ENCODE measurements around the gene CKB. TPM values are rescaled to one million over a fixed set of nuclear protein-coding genes. Genes with fewer than 3 reads are reported as not detected.

CKB gene
- total RNA-seq, 1 experiment from 2014 or later: 217 TPM

DNA sequence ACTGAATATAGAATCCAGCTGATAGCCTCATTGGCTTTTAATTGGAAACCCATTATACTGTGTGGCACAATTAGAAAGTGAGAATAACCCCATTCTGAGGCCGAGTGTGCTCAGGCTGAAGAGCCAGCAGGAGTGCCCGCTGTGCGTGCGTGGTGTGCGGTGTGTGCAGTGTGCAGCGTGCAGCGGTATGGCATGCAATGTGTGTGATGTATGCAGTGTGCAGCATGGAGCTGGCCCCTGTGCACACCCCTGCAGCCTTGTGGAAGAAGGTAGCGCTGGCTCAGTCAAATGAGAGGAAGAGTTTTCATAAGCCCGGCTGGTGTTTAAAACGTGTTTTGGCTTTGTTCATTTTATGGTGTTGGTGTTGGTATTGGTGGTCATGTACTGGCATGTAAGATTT lies 22.9 kb downstream of the CKB start:
- no peak for DNase-seq (ENCODE audit: extremely low read depth, low read depth)

DNA sequence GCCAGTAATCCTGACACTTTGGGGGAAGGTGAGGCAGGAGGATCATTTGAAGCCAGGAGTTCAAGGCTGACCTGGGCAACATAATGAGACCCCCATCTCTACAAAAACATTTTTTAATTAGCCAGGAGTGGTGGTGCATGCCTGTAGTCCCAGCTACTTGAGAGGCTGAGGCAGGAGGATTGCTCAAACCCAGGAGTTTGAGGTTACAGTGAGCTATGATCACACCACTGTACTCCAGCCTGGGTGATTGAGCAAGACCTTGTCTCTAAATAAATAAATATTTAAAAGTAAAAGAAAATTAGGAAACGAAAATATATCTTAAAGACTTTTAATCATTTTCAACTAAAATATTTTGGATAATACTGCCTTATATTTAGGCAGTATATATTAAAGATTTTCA lies 25.9 kb downstream of the CKB start:
- DNase-seq (ENCODE audit: extremely low read depth, low read depth): no peak

- no peak for DNase-seq (ENCODE audit: extremely low read depth, low read depth)
Observed at GRCh38 chr14:103495854-103496253, 26.8 kb downstream of the CKB start.

GRCh38 chr14:103492156-103492925 lies 30.3 kb downstream of the CKB start:
- DNase-seq (ENCODE audit: extremely low read depth, low read depth): no peak

DNA sequence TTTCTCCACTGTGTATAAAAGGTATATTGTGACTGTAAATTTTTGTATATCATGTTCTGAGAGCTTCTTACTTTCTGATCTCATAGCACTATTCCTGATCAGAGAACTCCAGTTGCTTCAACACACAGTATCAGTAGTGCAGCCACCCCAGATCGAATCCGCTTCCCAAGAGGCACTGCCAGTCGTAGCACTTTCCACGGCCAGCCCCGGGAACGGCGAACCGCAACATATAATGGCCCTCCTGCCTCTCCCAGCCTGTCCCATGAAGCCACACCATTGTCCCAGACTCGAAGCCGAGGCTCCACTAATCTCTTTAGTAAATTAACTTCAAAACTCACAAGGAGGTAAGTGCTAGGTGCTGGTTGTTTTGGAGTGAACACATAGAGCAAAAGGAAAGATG lies 30.9 kb downstream of the CKB start:
- DNase-seq (ENCODE audit: extremely low read depth, low read depth): no peak

GRCh38 chr14:103489621-103490020 lies 33.0 kb downstream of the CKB start:
- DNase-seq (ENCODE audit: extremely low read depth, low read depth): no peak

- DNase-seq (ENCODE audit: extremely low read depth, low read depth): no peak
Observed at GRCh38 chr14:103488960-103489359, 33.7 kb downstream of the CKB start.

- DNase-seq (ENCODE audit: extremely low read depth, low read depth): no peak
Observed at GRCh38 chr14:103488071-103488470, 34.6 kb downstream of the CKB start.

- no peak for DNase-seq (ENCODE audit: extremely low read depth, low read depth)
Observed at GRCh38 chr14:103485504-103485903, 37.1 kb downstream of the CKB start.

DNA sequence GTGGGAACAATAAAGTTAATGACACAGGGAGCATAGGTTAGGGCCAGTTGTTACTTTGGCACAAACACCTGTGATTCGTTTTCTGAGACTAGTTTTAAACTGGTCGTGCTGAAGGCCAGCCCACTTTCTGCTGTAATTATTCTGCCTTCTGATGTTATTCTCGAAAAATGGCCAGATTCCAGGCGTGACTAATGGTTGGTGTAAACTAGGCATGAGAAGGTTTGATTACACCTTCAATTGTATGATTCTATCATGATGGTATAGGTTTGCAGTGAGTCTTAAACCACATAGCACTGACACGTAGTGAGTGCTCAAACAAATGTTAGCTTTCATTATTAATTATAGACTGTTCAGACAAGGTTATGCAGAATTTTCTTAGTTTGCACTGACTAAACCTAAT lies 39.0 kb downstream of the CKB start:
- no peak for DNase-seq (ENCODE audit: extremely low read depth, low read depth)

DNA sequence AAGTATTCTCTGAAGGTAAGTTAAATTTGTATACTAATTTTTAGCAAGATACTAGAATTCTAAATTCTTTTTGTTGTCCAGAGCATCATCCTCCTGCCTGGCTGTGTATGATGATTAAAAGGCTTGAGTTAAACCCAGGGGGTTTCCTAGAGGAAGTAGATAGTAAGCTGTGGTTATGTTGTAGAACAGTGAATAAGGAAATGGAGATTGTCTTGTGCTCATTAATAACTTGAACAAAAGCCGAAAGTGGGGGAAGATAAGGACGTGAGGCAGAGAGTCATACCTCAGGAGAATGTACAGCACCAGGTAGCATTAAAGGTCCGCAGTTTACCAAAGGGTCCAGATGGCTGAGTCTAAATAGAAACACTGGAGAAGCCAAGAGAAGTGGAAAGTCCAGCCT lies 42.0 kb downstream of the CKB start:
- DNase-seq (ENCODE audit: extremely low read depth, low read depth): no peak

GRCh38 chr14:103476631-103477030 lies 46.0 kb downstream of the CKB start:
- DNase-seq (ENCODE audit: extremely low read depth, low read depth): no peak

DNA sequence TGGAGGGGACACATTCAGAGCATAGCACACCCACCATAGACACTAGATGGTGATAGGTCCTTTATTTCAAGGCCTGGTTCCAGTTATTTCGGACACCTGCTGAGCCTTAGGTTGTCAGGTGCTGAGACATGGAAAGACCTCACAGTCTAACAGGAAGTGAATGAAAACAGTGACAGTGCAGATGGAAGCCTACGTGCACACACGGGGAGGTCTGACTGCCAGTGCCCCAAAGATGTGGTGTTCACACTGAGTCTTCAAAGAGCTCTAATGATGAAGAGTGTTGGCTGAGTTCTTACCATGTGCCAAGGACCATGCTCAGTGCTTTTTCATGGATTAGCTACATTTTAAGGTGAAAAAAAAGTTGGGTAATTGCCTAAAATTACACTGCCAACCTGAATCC lies 46.6 kb downstream of the CKB start:
- DNase-seq (ENCODE audit: extremely low read depth, low read depth): no peak

DNA sequence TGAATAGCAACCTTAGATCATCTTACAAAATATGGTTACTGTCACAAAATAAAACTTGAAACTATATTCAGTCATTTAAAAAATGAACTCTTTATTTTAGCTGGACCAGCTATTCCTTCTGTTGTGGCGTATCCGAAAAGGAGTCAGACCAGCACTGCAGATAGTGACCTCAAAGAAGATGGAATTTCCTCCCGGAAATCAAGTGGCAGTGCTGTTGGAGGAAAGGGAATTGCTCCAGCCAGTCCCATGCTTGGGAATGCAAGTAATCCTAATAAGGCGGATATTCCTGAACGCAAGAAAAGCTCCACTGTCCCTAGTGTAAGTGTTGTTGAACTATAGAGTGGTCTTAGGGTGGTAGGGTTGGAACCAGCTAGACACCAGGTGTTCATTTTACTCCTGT lies 47.7 kb downstream of the CKB start:
- no peak for DNase-seq (ENCODE audit: extremely low read depth, low read depth)

- no peak for DNase-seq (ENCODE audit: extremely low read depth, low read depth)
Observed at GRCh38 chr14:103472939-103473338, 49.7 kb downstream of the CKB start.

Small RNA genes within 50 kb of the gene (small RNA-seq; reads per million reads assigned to genes)
- gene RNU4-68P (0.04 to 0.53 reads per million in 2 experiments), gene RNU7-160P (0 reads per million in 2 experiments)

Other genes with a start within 250 kb of the CKB start
- gene EIF5, start 188.6 kb downstream of the CKB start, total RNA-seq (2014; rRNA removed; shearing (Covaris generic)): 157 and 204 TPM in 2 replicates
- 76.3 and 80.3 TPM in 2 replicates for gene MARK3, start 137.4 kb downstream of the CKB start, total RNA-seq (2014; rRNA removed; shearing (Covaris generic))
- gene TRMT61A, start 6.4 kb upstream of the CKB start, total RNA-seq (2014; rRNA removed; shearing (Covaris generic)): 11.6 and 13.5 TPM in 2 replicates
- gene BAG5, start 39.8 kb upstream of the CKB start, total RNA-seq (2014; rRNA removed; shearing (Covaris generic)): 26.9 and 32.5 TPM in 2 replicates
- gene COA8, start 40.1 kb upstream of the CKB start, total RNA-seq (2014; rRNA removed; shearing (Covaris generic)): 46.2 and 51.4 TPM in 2 replicates
- 116 and 137 TPM in 2 replicates for gene KLC1, start 106.4 kb upstream of the CKB start, total RNA-seq (2014; rRNA removed; shearing (Covaris generic))
- 26.6 and 28.6 TPM in 2 replicates for gene XRCC3, start 192.6 kb upstream of the CKB start, total RNA-seq (2014; rRNA removed; shearing (Covaris generic))
- 17.2 and 25.1 TPM in 2 replicates for gene ZFYVE21, start 193.0 kb upstream of the CKB start, total RNA-seq (2014; rRNA removed; shearing (Covaris generic))

All from NCI-H460 (cell line).